Endothelial cell of umbilical vein (primary cell): ENCODE data around the gene DLGAP4. TPM values are rescaled to one million over a fixed set of nuclear protein-coding genes. Genes with fewer than 3 reads are reported as not detected.

ENCODE experiments used
- BruUV-seq: library from RNA; stranded (reverse); fragments of 400-500 nt; replicated peaks from 2 replicates; lab custom pipeline; 2021; lab: Mats Ljungman, UMichigan
- CTCF ChIA-PET: fragments of 300-600, 350-600 bp; sonication (Branson Sonifier 250); formaldehyde crosslinking; loops from one replicate; lab custom pipeline; 2021; ENCODE audit warnings: antibody characterized with exemption, inconsistent platforms; lab: Charles Lee
- POLR2A ChIA-PET: fragments of 300-600, 350-600 bp; sonication (Branson Sonifier 250); formaldehyde crosslinking; loops from one replicate; lab custom pipeline; 2021; ENCODE audit warnings: antibody characterized with exemption, inconsistent platforms; lab: Charles Lee
- DNase-seq: peaks from one replicate; pipeline ENCODE4 v3.0.0-alpha.2; 2011; ENCODE audit warnings: low read depth, low spot score
- FAIRE-seq: peaks from 2 replicates; lab custom pipeline; 2011; peaks lifted over from hg19 to GRCh38; lab: Jason Lieb, UNC
- H2AFZ ChIP-seq: 2 replicates; pipeline ENCODE4 v1.6.0; 2012; ENCODE audit warnings: low read depth, low read length, control low read depth, inconsistent platforms
- H3K27ac ChIP-seq: 2 replicates; pipeline ENCODE4 v1.5.1; 2011; ENCODE audit warnings: low read depth, mild to moderate bottlenecking, control low read depth, low read length, moderate library complexity; ENCODE audit not compliant: insufficient read depth
- H3K27me3 ChIP-seq, 2 experiments: 2 replicates each; pipeline versions ENCODE4 v1.6.0 to v1.6.1; 2011; ENCODE audit warnings: low read length in 2 of 2, mixed read lengths in 1 of 2; ENCODE audit not compliant: control insufficient read depth in 2 of 2, insufficient read depth in 2 of 2
- H3K36me3 ChIP-seq, 2 experiments: 2 replicates in 1 of 2; 3 replicates in 1 of 2; pipeline ENCODE4 v1.5.1; 2011; ENCODE audit warnings: low read length in 2 of 2, mild to moderate bottlenecking in 1 of 2, moderate library complexity in 1 of 2; ENCODE audit not compliant: control insufficient read depth in 2 of 2, insufficient read depth in 2 of 2; ENCODE audit errors: extremely low read depth in 1 of 2
- H3K4me1 ChIP-seq: 3 replicates; pipeline ENCODE4 v1.5.1; 2011; ENCODE audit warnings: mild to moderate bottlenecking, low read length; ENCODE audit not compliant: control insufficient read depth, insufficient read depth; ENCODE audit errors: extremely low read depth
- H3K4me2 ChIP-seq: 2 replicates; pipeline ENCODE4 v1.6.1; 2011; ENCODE audit warnings: low read length, control low read depth, mixed read lengths; ENCODE audit not compliant: insufficient read depth
- H3K4me3 ChIP-seq, 3 experiments: fragments of 200-600 bp in 1 of 3; sonication (generic), shearing (Covaris generic) in 1 of 3; replicated peaks in 1 of 3; 2 replicates each; pipeline ENCODE4 v1.5.1; 2011 to 2016; ENCODE audit warnings: control low read depth in 3 of 3, low read length in 3 of 3, mild to moderate bottlenecking in 2 of 3, inconsistent platforms in 1 of 3, low read depth in 1 of 3, moderate library complexity in 1 of 3; ENCODE audit not compliant: insufficient read depth in 1 of 3
- H3K79me2 ChIP-seq: 2 replicates; pipeline ENCODE4 v1.6.0; 2012; ENCODE audit warnings: low read length, inconsistent platforms; ENCODE audit not compliant: control insufficient read depth, insufficient read depth
- H3K9ac ChIP-seq: replicated peaks from 2 replicates; pipeline ENCODE3; 2011; ENCODE audit warnings: low read length, control low read depth; ENCODE audit not compliant: insufficient read depth; ENCODE audit errors: extremely low read depth
- H3K9me1 ChIP-seq: replicated peaks from 3 replicates; pipeline ENCODE4 v1.6.0; 2011; ENCODE audit warnings: mild to moderate bottlenecking, low read length; ENCODE audit not compliant: control insufficient read depth, insufficient read depth; ENCODE audit errors: extremely low read depth
- H3K9me3 ChIP-seq: replicated peaks from 2 replicates; pipeline ENCODE4 v1.5.1; 2012; ENCODE audit warnings: low read length, inconsistent platforms; ENCODE audit not compliant: control insufficient read depth, insufficient read depth
- H4K20me1 ChIP-seq: replicated peaks from 2 replicates; pipeline ENCODE3; 2011; ENCODE audit warnings: mild to moderate bottlenecking, low read length; ENCODE audit not compliant: control insufficient read depth, insufficient read depth; ENCODE audit errors: extremely low read depth
- EZH2 ChIP-seq: IDR thresholded peaks from 2 replicates; pipeline ENCODE4 v1.6.1; 2012; ENCODE audit warnings: borderline replicate concordance, low read depth, mild to moderate bottlenecking, moderate library complexity, low read length, inconsistent platforms; ENCODE audit not compliant: severe bottlenecking
- FOS ChIP-seq: IDR thresholded peaks from 2 replicates; pipeline ENCODE4 v1.6.1; 2011; ENCODE audit warnings: mild to moderate bottlenecking, low read length, moderate library complexity, borderline replicate concordance; ENCODE audit not compliant: insufficient read depth
- GATA2 ChIP-seq: IDR thresholded peaks from 2 replicates; pipeline ENCODE4 v1.7.0; 2011; ENCODE audit warnings: low read depth, mild to moderate bottlenecking, moderate library complexity, mixed read lengths, low read length; ENCODE audit not compliant: insufficient read length, insufficient read depth
- JUN ChIP-seq: IDR thresholded peaks from 2 replicates; pipeline ENCODE4 v1.6.1; 2011; ENCODE audit warnings: borderline replicate concordance, low read depth; ENCODE audit not compliant: insufficient read length, insufficient read depth
- MAX ChIP-seq: IDR thresholded peaks from 2 replicates; pipeline ENCODE4 v1.6.1; 2011; ENCODE audit not compliant: insufficient read depth, insufficient read length
- MYC ChIP-seq: IDR thresholded peaks from one replicate; pipeline ENCODE4 v1.6.1; 2011; ENCODE audit warnings: mild to moderate bottlenecking, low read depth, low read length
- POLR2A ChIP-seq: IDR thresholded peaks from 2 replicates; pipeline ENCODE4 v1.6.1; 2012; ENCODE audit warnings: low read depth, mild to moderate bottlenecking, control low read depth, low read length
- POLR2AphosphoS5 ChIP-seq: IDR thresholded peaks from 2 replicates; pipeline ENCODE4 v1.6.1; 2012; ENCODE audit warnings: low read depth, mild to moderate bottlenecking, control low read depth, low read length, moderate library complexity; ENCODE audit not compliant: insufficient read depth
- dilution Hi-C: fragments of 300-500 bp; cut with MboI; formaldehyde crosslinking; loops from one replicate; pipeline ENCODE4 v1.15.0; 2019; ENCODE audit warnings: low sequenced_read_pairs; ENCODE audit not compliant: extremely low pct_ligation_motif_present
- intact Hi-C: fragments of 100-400 bp; cut with micrococcal nuclease; formaldehyde crosslinking; loops from one replicate; pipeline ENCODE4 v1.10.0; 2022
- polyA plus RNA-seq, 4 experiments: library from polyadenylated mRNA; depleted of rRNA in 3 of 4; stranded (reverse) in 3 of 4; unstranded in 1 of 4; fragments of >200 nt; gene quantifications; 2 replicates each; pipeline versions ENCODE4 v1.2.1 to v1.2.3, GENCODE V29; 2011 to 2012; ENCODE audit warnings: missing spikeins in 1 of 4
- total RNA-seq: library from RNA; stranded (reverse); gene quantifications from 2 replicates; pipeline ENCODE4 v1.2.3, GENCODE V29; 2021
- TF ChIP-seq, protein P1 (sequence below), 2 donors: IDR thresholded peaks; 1 replicate in 1 of 2; 2 replicates in 1 of 2; pipeline ENCODE4 v1.5.1; 2011; ENCODE audit warnings: low read length in 2 of 2, mild to moderate bottlenecking in 2 of 2, moderate library complexity in 2 of 2, control low read depth in 1 of 2, inconsistent platforms in 1 of 2, low read depth in 1 of 2; ENCODE audit not compliant: insufficient read depth in 1 of 2; ENCODE audit errors: extremely low read depth in 1 of 2

Gene DLGAP4
- total and polyA plus RNA-seq, 2 donors (not counting 3 experiments of a cell fraction or from before 2014, with no cell fraction given) = 57.5 to 125 TPM

DNA sequence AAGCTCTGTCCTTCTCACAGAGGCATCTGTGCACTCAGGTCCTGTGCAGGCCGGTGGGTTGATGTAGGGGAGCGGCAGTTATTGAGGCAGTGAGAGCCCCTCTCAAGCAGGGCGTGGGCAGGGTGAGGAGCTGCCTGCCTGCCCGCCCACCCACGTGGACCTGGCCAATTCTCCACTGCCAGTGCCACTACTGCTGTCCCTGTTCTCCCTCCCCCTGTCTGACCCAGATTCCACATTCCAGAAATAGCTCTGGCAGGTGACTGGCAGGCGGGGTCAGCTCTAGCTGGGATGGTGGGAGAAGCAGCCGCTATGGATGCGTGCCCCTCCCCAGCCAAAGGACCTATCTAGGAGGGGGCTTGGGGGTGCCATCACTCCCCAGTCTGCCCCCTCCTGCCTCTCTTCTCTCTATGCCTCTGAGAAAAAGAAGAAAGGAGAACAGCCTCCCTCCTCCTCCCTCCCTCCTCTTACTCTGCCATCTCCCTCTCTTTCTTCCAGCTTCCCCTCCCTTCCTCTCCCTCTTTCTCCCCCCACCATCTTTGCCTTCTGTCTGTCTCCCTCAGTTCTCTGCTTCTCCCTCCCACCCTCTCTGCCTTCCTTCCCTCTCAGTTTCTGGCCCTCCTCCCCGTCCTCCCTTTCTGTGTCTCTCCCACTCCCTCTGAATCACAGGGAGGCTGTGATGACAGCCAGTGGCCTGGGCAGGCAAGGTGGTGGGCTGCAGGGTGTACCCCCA lies 148.7 kb downstream of the DLGAP4 start:
- Histone ChIP-seq H3K4me3 (no peak overlapping the region), H3K36me3 (no peaks in the 10 kb centered on the region), H3K9me3 (no peaks in the 10 kb centered on the region), H2AFZ (no peak overlapping the region), H3K9me1 (no peaks in the 10 kb centered on the region), H3K27ac (no peak overlapping the region), H3K4me1 (no peaks in the 10 kb centered on the region), H3K9ac (no peak overlapping the region), H3K4me2 (no peak overlapping the region), H3K27me3 (peaks cover 3 to 15% of the 10 kb centered on the region in 2 experiments), H4K20me1 (no peaks in the 10 kb centered on the region), H3K79me2 (no peaks in the 10 kb centered on the region)
- intact Hi-C loops = no loop called here
- no peak for DNase-seq
- FAIRE-seq = no peak
- BruUV-seq = no TSS peak
- no peak for TF ChIP-seq MYC
- no peak for TF ChIP-seq POLR2AphosphoS5
- TF ChIP-seq FOS = no peak
- TF ChIP-seq, protein P1, sequence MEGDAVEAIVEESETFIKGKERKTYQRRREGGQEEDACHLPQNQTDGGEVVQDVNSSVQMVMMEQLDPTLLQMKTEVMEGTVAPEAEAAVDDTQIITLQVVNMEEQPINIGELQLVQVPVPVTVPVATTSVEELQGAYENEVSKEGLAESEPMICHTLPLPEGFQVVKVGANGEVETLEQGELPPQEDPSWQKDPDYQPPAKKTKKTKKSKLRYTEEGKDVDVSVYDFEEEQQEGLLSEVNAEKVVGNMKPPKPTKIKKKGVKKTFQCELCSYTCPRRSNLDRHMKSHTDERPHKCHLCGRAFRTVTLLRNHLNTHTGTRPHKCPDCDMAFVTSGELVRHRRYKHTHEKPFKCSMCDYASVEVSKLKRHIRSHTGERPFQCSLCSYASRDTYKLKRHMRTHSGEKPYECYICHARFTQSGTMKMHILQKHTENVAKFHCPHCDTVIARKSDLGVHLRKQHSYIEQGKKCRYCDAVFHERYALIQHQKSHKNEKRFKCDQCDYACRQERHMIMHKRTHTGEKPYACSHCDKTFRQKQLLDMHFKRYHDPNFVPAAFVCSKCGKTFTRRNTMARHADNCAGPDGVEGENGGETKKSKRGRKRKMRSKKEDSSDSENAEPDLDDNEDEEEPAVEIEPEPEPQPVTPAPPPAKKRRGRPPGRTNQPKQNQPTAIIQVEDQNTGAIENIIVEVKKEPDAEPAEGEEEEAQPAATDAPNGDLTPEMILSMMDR (IDR thresholded peaks at IDR 0.05; ENCODE audit: extremely low read depth in 1 of 2, insufficient read depth in 1 of 2, low read depth in 1 of 2, low read length in 2 of 2) = no peak
- TF ChIP-seq EZH2 = no peak
- no peak for TF ChIP-seq POLR2A
- TF ChIP-seq JUN = no peak
- no peak for TF ChIP-seq MAX
- no peak for TF ChIP-seq GATA2
- ChIA-PET CTCF (interaction anchor here (1.2 kb wide), 2 partner anchors 181 to 252 kb away, joined by 3 to 9 read pairs; no protein-coding TSS in a partner anchor), POLR2A (no interaction called here)
- dilution Hi-C loops = no loop called here
